GM23338 (cell line): ENCODE results near the gene NIPAL3. TPM values are rescaled to one million over a fixed set of nuclear protein-coding genes. Genes with fewer than 3 reads are reported as not detected.
A peak's percentile ranks its signal among the peaks of the same experiment; 100 is the strongest.
"Not testable (repeated sequence)": the region's sequence is repeated elsewhere in the genome, so short reads cannot be mapped to it uniquely, and the experiment has no call there.

Experiments used
- ATAC-seq: fragments of 200-7000 bp; cut with Tn5 transposase; 3 replicates; pipeline ENCODE4 v1.9.1; 2020
- DNase-seq: peaks from one replicate; pipeline ENCODE4 v3.0.0-alpha.2; 2015; ENCODE audit warnings: low spot score
- H2AFZ ChIP-seq: fragments of 200-600 bp; sonication (generic); 2 replicates; pipeline ENCODE4 v1.8.0; 2016; ENCODE audit warnings: antibody characterized with exemption, mild to moderate bottlenecking, moderate library complexity
- H3F3A ChIP-seq: fragments of 200-600 bp; sonication (generic); replicated peaks from 2 replicates; pipeline ENCODE4 v1.8.0; 2017; ENCODE audit warnings: antibody characterized with exemption, mixed run types, low read depth
- H3K27ac ChIP-seq: fragments of 200-600 bp; sonication (generic); 2 replicates; pipeline ENCODE4 v1.6.1; 2016; ENCODE audit warnings: low read depth
- H3K27me3 ChIP-seq: fragments of 200-600 bp; sonication (generic); 2 replicates; pipeline ENCODE4 v1.8.0; 2016; ENCODE audit warnings: mild to moderate bottlenecking, mixed run types, moderate library complexity; ENCODE audit not compliant: insufficient read depth
- H3K36me3 ChIP-seq: fragments of 200-600 bp; sonication (generic); 2 replicates; pipeline ENCODE4 v1.8.0; 2016; ENCODE audit warnings: mild to moderate bottlenecking; ENCODE audit not compliant: insufficient read depth
- H3K4me1 ChIP-seq: fragments of 200-600 bp; sonication (generic); 2 replicates; pipeline ENCODE4 v1.8.0; 2016; ENCODE audit warnings: mild to moderate bottlenecking, moderate library complexity; ENCODE audit not compliant: insufficient read depth
- H3K4me2 ChIP-seq: fragments of 200-600 bp; sonication (generic); 2 replicates; pipeline ENCODE4 v1.7.1; 2017; ENCODE audit warnings: mixed run types
- H3K4me3 ChIP-seq: fragments of 200-600 bp; sonication (generic); 2 replicates; pipeline ENCODE4 v1.6.1; 2016; ENCODE audit warnings: mixed run types
- H3K79me2 ChIP-seq: fragments of 200-600 bp; sonication (generic); replicated peaks from 2 replicates; pipeline ENCODE4 v1.8.0; 2017; ENCODE audit warnings: mild to moderate bottlenecking; ENCODE audit not compliant: insufficient read depth
- H3K9me2 ChIP-seq: fragments of 200-600 bp; sonication (generic); 2 replicates; pipeline ENCODE4 v1.8.0; 2017; ENCODE audit not compliant: insufficient read depth
- H4K20me1 ChIP-seq: fragments of 200-600 bp; sonication (generic); replicated peaks from 2 replicates; pipeline ENCODE4 v1.8.0; 2017; ENCODE audit warnings: mild to moderate bottlenecking; ENCODE audit not compliant: insufficient read depth
- H3K27ac Mint-ChIP-seq: 2 replicates; pipeline ENCODE4 v1.8.0; 2020; ENCODE audit warnings: inconsistent platforms, mild to moderate bottlenecking, moderate library complexity, mixed read lengths
- H3K27me3 Mint-ChIP-seq: 3 replicates; pipeline ENCODE4 v1.8.0; 2022; ENCODE audit warnings: low read depth, mild to moderate bottlenecking, moderate library complexity, mixed read lengths, inconsistent platforms; ENCODE audit not compliant: insufficient read depth, poor library complexity
- H3K36me3 Mint-ChIP-seq: 3 replicates; pipeline ENCODE4 v1.8.0; 2021; ENCODE audit warnings: low read depth, mild to moderate bottlenecking, inconsistent platforms, moderate library complexity, mixed read lengths
- H3K4me1 Mint-ChIP-seq: 3 replicates; pipeline ENCODE4 v1.8.0; 2020; ENCODE audit warnings: mild to moderate bottlenecking, inconsistent platforms, mixed read lengths
- H3K4me3 Mint-ChIP-seq: 3 replicates; pipeline ENCODE4 v1.8.0; 2021; ENCODE audit warnings: moderate library complexity, mild to moderate bottlenecking, inconsistent platforms, mixed read lengths
- H3K9me3 Mint-ChIP-seq: 3 replicates; pipeline ENCODE4 v1.8.0; 2020; ENCODE audit warnings: moderate library complexity, mild to moderate bottlenecking, inconsistent platforms, mixed read lengths
- CREB1 ChIP-seq: fragments of 250-450 bp; sonication (Bioruptor Pico); IDR thresholded peaks from 2 replicates; pipeline ENCODE4 v1.5.0; 2020; ENCODE audit warnings: low read depth, mild to moderate bottlenecking, moderate library complexity
- CTCF ChIP-seq, 2 experiments: fragments of 200-600 bp in 1 of 2; sonication (generic) in 1 of 2; conservative IDR thresholded peaks; 2 replicates each; pipeline versions ENCODE4 v1.5.1 to v1.6.1; 2016 to 2017; ENCODE audit warnings: antibody characterized with exemption in 2 of 2, low read depth in 2 of 2, mild to moderate bottlenecking in 2 of 2, moderate library complexity in 1 of 2
- EZH2 ChIP-seq: fragments of 200-600 bp; sonication (generic); IDR thresholded peaks from one replicate; pipeline ENCODE4 v1.8.0; 2017; ENCODE audit warnings: antibody characterized with exemption, mild to moderate bottlenecking, low read depth; ENCODE audit not compliant: unreplicated experiment
- EZH2phosphoT487 ChIP-seq: fragments of 200-600 bp; sonication (generic); IDR thresholded peaks from one replicate; pipeline ENCODE4 v1.8.1; 2018; ENCODE audit warnings: antibody characterized with exemption; ENCODE audit not compliant: unreplicated experiment
- JUNB ChIP-seq: IDR thresholded peaks from one replicate; pipeline ENCODE4 v1.6.1; 2016; ENCODE audit warnings: antibody characterized with exemption; ENCODE audit not compliant: unreplicated experiment
- NANOG ChIP-seq: IDR thresholded peaks from 2 replicates; pipeline ENCODE4 v1.6.1; 2016; ENCODE audit warnings: antibody characterized with exemption, borderline replicate concordance
- POLR2AphosphoS5 ChIP-seq: IDR thresholded peaks from 2 replicates; pipeline ENCODE4 v1.6.1; 2016; ENCODE audit warnings: antibody characterized with exemption, low read depth
- STAT1 ChIP-seq: IDR thresholded peaks from one replicate; pipeline ENCODE4 v1.6.1; 2016; ENCODE audit warnings: antibody characterized with exemption; ENCODE audit not compliant: unreplicated experiment
- ZNF114 ChIP-seq: fragments of 250-450 bp; sonication (Bioruptor Pico); IDR thresholded peaks from 2 replicates; pipeline ENCODE4 v1.5.0; 2020; ENCODE audit warnings: mild to moderate bottlenecking, moderate library complexity
- ZNF331 ChIP-seq: fragments of 250-450 bp; sonication (Bioruptor Pico); IDR thresholded peaks from 2 replicates; pipeline ENCODE4 v1.5.0; 2020; ENCODE audit warnings: low read depth, mild to moderate bottlenecking, moderate library complexity
- polyA plus RNA-seq: library from polyadenylated mRNA; unstranded; fragments of >200 nt; fragmentation: Nextera tagmentation; extraction: Ambion mirVana; gene quantifications from 2 replicates; pipeline ENCODE4 v1.2.1, GENCODE V29; 2016
- total RNA-seq: library from RNA; depleted of rRNA; stranded (reverse); fragments of >200 nt; shearing (Covaris generic); gene quantifications from 2 replicates; pipeline ENCODE4 v1.2.3, GENCODE V29; 2014
- TF ChIP-seq, protein P1 (sequence below): IDR thresholded peaks from 2 replicates; pipeline ENCODE4 v1.6.1; 2016; ENCODE audit warnings: antibody characterized with exemption
- TF ChIP-seq, protein P2 (sequence below): IDR thresholded peaks from one replicate; pipeline ENCODE4 v1.6.1; 2018; ENCODE audit warnings: antibody characterized with exemption; ENCODE audit not compliant: unreplicated experiment

The NIPAL3 gene
- total and polyA plus RNA-seq, 2 experiments from 2014 or later, result 5.5 to 9.6 TPM

DNA sequence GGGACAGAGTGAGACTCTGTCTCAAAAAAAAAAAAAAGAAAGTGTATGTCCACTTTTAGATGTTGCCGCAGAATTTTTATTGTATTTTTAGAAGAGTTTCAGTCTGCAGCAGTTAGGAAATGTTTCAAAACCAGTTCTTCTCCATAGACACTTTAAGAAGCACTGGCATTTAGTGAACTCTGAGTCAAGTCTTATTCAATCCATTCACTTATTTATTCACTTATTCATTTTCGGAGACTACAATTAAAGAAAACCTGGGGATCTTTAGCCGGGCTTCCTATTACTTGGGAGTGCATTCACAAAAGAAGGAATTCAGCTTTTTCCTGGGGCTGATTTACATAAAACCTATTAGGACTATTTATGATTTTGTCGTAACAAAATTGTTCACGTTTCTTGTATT lies 99.3 kb downstream of the NIPAL3 start (continued):
- no peak for TF ChIP-seq ZNF114 (CRISPR knock-in tag)
- TF ChIP-seq, protein P1, sequence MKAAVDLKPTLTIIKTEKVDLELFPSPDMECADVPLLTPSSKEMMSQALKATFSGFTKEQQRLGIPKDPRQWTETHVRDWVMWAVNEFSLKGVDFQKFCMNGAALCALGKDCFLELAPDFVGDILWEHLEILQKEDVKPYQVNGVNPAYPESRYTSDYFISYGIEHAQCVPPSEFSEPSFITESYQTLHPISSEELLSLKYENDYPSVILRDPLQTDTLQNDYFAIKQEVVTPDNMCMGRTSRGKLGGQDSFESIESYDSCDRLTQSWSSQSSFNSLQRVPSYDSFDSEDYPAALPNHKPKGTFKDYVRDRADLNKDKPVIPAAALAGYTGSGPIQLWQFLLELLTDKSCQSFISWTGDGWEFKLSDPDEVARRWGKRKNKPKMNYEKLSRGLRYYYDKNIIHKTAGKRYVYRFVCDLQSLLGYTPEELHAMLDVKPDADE, result no peak
- TF ChIP-seq POLR2AphosphoS5, result no peak
- no peak for TF ChIP-seq ZNF331 (CRISPR knock-in tag)
- no peak for TF ChIP-seq STAT1
- TF ChIP-seq CTCF (conservative IDR thresholded peaks at IDR 0.05; ENCODE audit: low read depth in 2 of 2), result no peak
- TF ChIP-seq CREB1, result no peak
- TF ChIP-seq EZH2phosphoT487, result no peak

- H4K20me1 ChIP-seq, H3F3A ChIP-seq, H3K27me3 Mint-ChIP-seq, ATAC-seq, H3K79me2 ChIP-seq, H3K36me3 ChIP-seq, H3K27me3 ChIP-seq, H3K27ac ChIP-seq, H3K4me1 ChIP-seq, H3K4me1 Mint-ChIP-seq, H3K4me3 ChIP-seq, H2AFZ ChIP-seq, H3K4me2 ChIP-seq, H3K9me3 Mint-ChIP-seq, H3K27ac Mint-ChIP-seq, H3K9me2 ChIP-seq, DNase-seq, H3K4me3 Mint-ChIP-seq, H3K36me3 Mint-ChIP-seq: not testable (repeated sequence)
Observed at GRCh38 chr1:24515671-24516209, 100.1 kb downstream of the NIPAL3 start.

DNA sequence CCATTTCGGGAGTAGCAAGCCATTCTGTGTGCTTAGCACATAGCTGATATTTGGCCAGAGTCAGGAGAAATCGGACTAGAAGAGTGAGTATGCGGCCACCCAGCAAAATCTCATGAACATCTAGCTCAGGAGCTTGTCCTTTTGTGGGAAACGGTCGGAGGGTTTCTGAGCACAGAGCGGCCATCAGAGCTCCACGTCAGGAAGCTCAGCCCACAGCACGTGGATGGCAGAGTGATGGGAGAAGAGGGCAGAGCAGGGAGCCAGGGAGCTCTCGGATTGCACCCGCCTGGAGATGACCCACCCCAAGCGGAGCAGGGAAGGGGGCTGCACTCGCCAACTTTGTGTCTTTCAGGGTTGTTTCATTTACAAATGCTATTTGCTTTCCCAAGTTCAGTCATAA lies 100.9 kb downstream of the NIPAL3 start:
- DNase-seq, result no peak
- ATAC-seq, result no peak
- H4K20me1 ChIP-seq, result no peaks in the 10 kb centered on the region
- Mint-ChIP-seq H3K4me1 (peaks cover 2% of the 10 kb centered on the region; the same call in 2 of the 3 replicates), H3K4me3 (no peak overlapping the region), H3K9me3 (no peaks in the 10 kb centered on the region), H3K36me3 (peaks cover 4% of the 10 kb centered on the region; the same call in 1 of the 3 replicates), H3K27me3 (no peaks in the 10 kb centered on the region), H3K27ac (peak overlapping the region; percentile 8; the same call in 1 of the 2 replicates)
- H3K4me1 ChIP-seq, result no peaks in the 10 kb centered on the region
- H2AFZ ChIP-seq, result no peak overlapping the region
- no peak overlapping the region for H3K4me3 ChIP-seq
- no peaks in the 10 kb centered on the region for H3K27me3 ChIP-seq
- H3K79me2 ChIP-seq, result no peaks in the 10 kb centered on the region
- no peaks in the 10 kb centered on the region for H3F3A ChIP-seq
- no peak overlapping the region for H3K4me2 ChIP-seq
- H3K9me2 ChIP-seq, result no peaks in the 10 kb centered on the region
- peaks cover 6% of the 10 kb centered on the region; the same call in 1 of the 2 replicates for H3K36me3 ChIP-seq
- no peak overlapping the region for H3K27ac ChIP-seq
- TF ChIP-seq POLR2AphosphoS5 (no peak), ZNF331 (CRISPR knock-in tag) (no peak), EZH2phosphoT487 (no peak), CTCF (conservative IDR thresholded peaks at IDR 0.05; ENCODE audit: low read depth in 2 of 2) (no peak), ZNF114 (CRISPR knock-in tag) (no peak), JUNB (no peak), EZH2 (no peak), CREB1 (no peak), NANOG (no peak)
- TF ChIP-seq, protein P1, result no peak
- TF ChIP-seq, protein P2, sequence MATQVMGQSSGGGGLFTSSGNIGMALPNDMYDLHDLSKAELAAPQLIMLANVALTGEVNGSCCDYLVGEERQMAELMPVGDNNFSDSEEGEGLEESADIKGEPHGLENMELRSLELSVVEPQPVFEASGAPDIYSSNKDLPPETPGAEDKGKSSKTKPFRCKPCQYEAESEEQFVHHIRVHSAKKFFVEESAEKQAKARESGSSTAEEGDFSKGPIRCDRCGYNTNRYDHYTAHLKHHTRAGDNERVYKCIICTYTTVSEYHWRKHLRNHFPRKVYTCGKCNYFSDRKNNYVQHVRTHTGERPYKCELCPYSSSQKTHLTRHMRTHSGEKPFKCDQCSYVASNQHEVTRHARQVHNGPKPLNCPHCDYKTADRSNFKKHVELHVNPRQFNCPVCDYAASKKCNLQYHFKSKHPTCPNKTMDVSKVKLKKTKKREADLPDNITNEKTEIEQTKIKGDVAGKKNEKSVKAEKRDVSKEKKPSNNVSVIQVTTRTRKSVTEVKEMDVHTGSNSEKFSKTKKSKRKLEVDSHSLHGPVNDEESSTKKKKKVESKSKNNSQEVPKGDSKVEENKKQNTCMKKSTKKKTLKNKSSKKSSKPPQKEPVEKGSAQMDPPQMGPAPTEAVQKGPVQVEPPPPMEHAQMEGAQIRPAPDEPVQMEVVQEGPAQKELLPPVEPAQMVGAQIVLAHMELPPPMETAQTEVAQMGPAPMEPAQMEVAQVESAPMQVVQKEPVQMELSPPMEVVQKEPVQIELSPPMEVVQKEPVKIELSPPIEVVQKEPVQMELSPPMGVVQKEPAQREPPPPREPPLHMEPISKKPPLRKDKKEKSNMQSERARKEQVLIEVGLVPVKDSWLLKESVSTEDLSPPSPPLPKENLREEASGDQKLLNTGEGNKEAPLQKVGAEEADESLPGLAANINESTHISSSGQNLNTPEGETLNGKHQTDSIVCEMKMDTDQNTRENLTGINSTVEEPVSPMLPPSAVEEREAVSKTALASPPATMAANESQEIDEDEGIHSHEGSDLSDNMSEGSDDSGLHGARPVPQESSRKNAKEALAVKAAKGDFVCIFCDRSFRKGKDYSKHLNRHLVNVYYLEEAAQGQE, result no peak
